ENCODE measurements around the gene MAPKAPK3.

Gene MAPKAPK3

GRCh38 chr3:50617096-50617791, at the start of gene MAPKAPK3:
Gene MAPKAPK3, plus strand, starts transcription at chr3:50617151. Its CDS starts 415 bp downstream, at chr3:50617566.
- peak; percentile 40 for DNase-seq

- peak; percentile 96 for DNase-seq
Observed at GRCh38 chr3:50567386-50568167, 49.4 kb upstream of the MAPKAPK3 start, which contains the start of gene C3orf18. Gene C3orf18, minus strand, starts transcription at chr3:50567747. Its CDS starts 2,048 bp downstream, at chr3:50565699.

- DNase-seq = peak; percentile 94
Observed at GRCh38 chr3:50568947-50569749, 47.8 kb upstream of the MAPKAPK3 start, which contains the start of gene HEMK1. Gene HEMK1, plus strand, starts transcription at chr3:50569522. Its CDS starts 1,583 bp downstream, at chr3:50571105.

GRCh38 chr3:50570508-50571279, 46.3 kb upstream of the MAPKAPK3 start:
- no peak for DNase-seq

GRCh38 chr3:50571486-50571885, 45.5 kb upstream of the MAPKAPK3 start:
- no peak for DNase-seq

- peak; percentile 87 for DNase-seq
Observed at GRCh38 chr3:50572158-50572557, 44.8 kb upstream of the MAPKAPK3 start.

GRCh38 chr3:50572801-50573371, 44.1 kb upstream of the MAPKAPK3 start:
- DNase-seq = peak; percentile 25

- DNase-seq = peak; percentile 81
Observed at GRCh38 chr3:50573566-50574443, 43.1 kb upstream of the MAPKAPK3 start.

- DNase-seq = peak; percentile 35
Observed at GRCh38 chr3:50574444-50574831, 42.5 kb upstream of the MAPKAPK3 start.

GRCh38 chr3:50575372-50575771, 41.6 kb upstream of the MAPKAPK3 start:
- DNase-seq = no peak

GRCh38 chr3:50577348-50577747, 39.6 kb upstream of the MAPKAPK3 start:
- DNase-seq = no peak

GRCh38 chr3:50580683-50581458, 36.1 kb upstream of the MAPKAPK3 start:
- DNase-seq = peak; percentile 28

GRCh38 chr3:50581459-50581842, 35.5 kb upstream of the MAPKAPK3 start:
- no peak for DNase-seq

GRCh38 chr3:50582083-50582482, 34.9 kb upstream of the MAPKAPK3 start:
- no peak for DNase-seq

GRCh38 chr3:50583897-50584296, 33.1 kb upstream of the MAPKAPK3 start:
- DNase-seq = no peak

- DNase-seq = no peak
Observed at GRCh38 chr3:50584391-50584790, 32.6 kb upstream of the MAPKAPK3 start.

GRCh38 chr3:50585919-50586762, 30.8 kb upstream of the MAPKAPK3 start:
- DNase-seq = no peak

- DNase-seq = no peak
Observed at GRCh38 chr3:50586763-50587070, 30.2 kb upstream of the MAPKAPK3 start.

GRCh38 chr3:50587373-50587772, 29.6 kb upstream of the MAPKAPK3 start:
- no peak for DNase-seq
